Esophagus muscularis mucosa (tissue), 4 donors: ENCODE measurements around the gene LRRC61. TPM values are rescaled to one million over a fixed set of nuclear protein-coding genes. Genes with fewer than 3 reads are reported as not detected.

Experiments used
- DNase-seq: peaks from one replicate; pipeline ENCODE4 v3.0.0-alpha.2; 2017; ENCODE audit errors: extremely low spot score
- H3K27ac ChIP-seq, 4 donors: fragments of 200-600 bp; sonication (generic); replicated peaks in 1 of 4; 1 replicate in 3 of 4; 2 replicates in 1 of 4; pipeline ENCODE4 v1.5.1; 2016 to 2019; ENCODE audit warnings: mild to moderate bottlenecking in 1 of 4
- H3K27me3 ChIP-seq, 4 donors: fragments of 200-600 bp; sonication (generic); one replicate each; pipeline versions ENCODE4 v1.5.1 to v1.6.0; 2016 to 2019
- H3K36me3 ChIP-seq, 4 donors: fragments of 200-600 bp; sonication (generic); one replicate each; pipeline ENCODE4 v1.5.1; 2016 to 2019
- H3K4me1 ChIP-seq, 4 donors: fragments of 200-600 bp; sonication (generic); one replicate each; pipeline ENCODE4 v1.5.1; 2016 to 2019
- H3K4me3 ChIP-seq, 4 donors: fragments of 200-600 bp; sonication (generic); 1 replicate in 2 of 4; 2 replicates in 2 of 4; pipeline ENCODE4 v1.5.1; 2016 to 2019; ENCODE audit warnings: mild to moderate bottlenecking in 4 of 4, moderate library complexity in 1 of 4
- H3K9me3 ChIP-seq, 4 donors: fragments of 200-600 bp; sonication (generic); 1 replicate in 3 of 4; 2 replicates in 1 of 4; pipeline ENCODE4 v1.5.1; 2016 to 2019
- CTCF ChIP-seq, 3 experiments: fragments of 200-600 bp in 2 of 3; fragments of 450-650 bp in 1 of 3; sonication (generic) in 2 of 3; IDR thresholded peaks; one replicate each; pipeline ENCODE4 v1.5.1; 2017 to 2019; ENCODE audit warnings: antibody characterized with exemption in 3 of 3, mild to moderate bottlenecking in 2 of 3, moderate library complexity in 1 of 3
- EP300 ChIP-seq: sonication (generic); formaldehyde crosslinking; IDR thresholded peaks from one replicate; pipeline ENCODE4 v1.6.1; 2017; ENCODE audit warnings: antibody characterized with exemption
- POLR2A ChIP-seq: fragments of 450-650 bp; IDR thresholded peaks from one replicate; pipeline ENCODE4 v1.6.1; 2017; ENCODE audit warnings: antibody characterized with exemption, moderate library complexity, mild to moderate bottlenecking, low read depth
- POLR2AphosphoS5 ChIP-seq, 2 donors: sonication (generic); formaldehyde crosslinking; IDR thresholded peaks; one replicate each; pipeline ENCODE4 v1.6.1; 2017; ENCODE audit warnings: antibody characterized with exemption in 2 of 2
- WGBS: methylation state at CpG from one replicate; pipeline ENCODE4 v1.1.5; 2018; 5-methylcytosine and 5-hydroxymethylcytosine counted together
- intact Hi-C: fragments of 100-400 bp; cut with DNase I; formaldehyde crosslinking; loops from one replicate; pipeline ENCODE4 v1.15.1; 2023
- total RNA-seq, 4 donors: library from RNA; depleted of rRNA; stranded (reverse); fragments of >200 nt; gene quantifications; one replicate each; pipeline versions ENCODE4 v1.1.0 to v1.2.1, GENCODE V29; 2016

The LRRC61 gene
- total RNA-seq, 4 donors from 2014 or later = 7.9 to 16.5 (median 12.4) TPM

- Histone ChIP-seq H3K4me1 (peaks cover 18 to 72% (median 68%) of the 10 kb centered on the region in 4 donors), H3K4me3 (no peak overlapping the region), H3K36me3 (peaks cover 0 to 3% (median 0%) of the 10 kb centered on the region in 4 donors), H3K9me3 (no peaks in the 10 kb centered on the region), H3K27me3 (no peaks in the 10 kb centered on the region), H3K27ac (peak overlapping the region in 2 of 4 donors; percentile 25 to 36)
- intact Hi-C loops = no loop called here
- TF ChIP-seq POLR2AphosphoS5 (IDR thresholded peaks at IDR 0.05) (no peak), POLR2A (no peak), CTCF (IDR thresholded peaks at IDR 0.05) (no peak), EP300 (no peak)
- no peak for DNase-seq
- WGBS = 81% methylated on average over 19 of the region's 20 CpGs
These were observed 59.1 kb downstream of the LRRC61 start for GRCh38 chr7:150382123-150382843.

GRCh38 chr7:150382844-150383225, 59.7 kb downstream of the LRRC61 start:
- Histone ChIP-seq H3K4me3 (no peak overlapping the region), H3K27ac (peak overlapping the region in 2 of 4 donors; percentile 25 to 36), H3K27me3 (no peaks in the 10 kb centered on the region), H3K9me3 (no peaks in the 10 kb centered on the region), H3K4me1 (peaks cover 17 to 73% (median 68%) of the 10 kb centered on the region in 4 donors), H3K36me3 (peaks cover 0 to 3% (median 0%) of the 10 kb centered on the region in 4 donors)
- no peak for DNase-seq
- intact Hi-C loops = no loop called here
- no peak for TF ChIP-seq POLR2AphosphoS5 (IDR thresholded peaks at IDR 0.05)
- TF ChIP-seq CTCF (IDR thresholded peaks at IDR 0.05) = no peak
- TF ChIP-seq POLR2A = no peak
- WGBS = 63% methylated on average over 3 of the region's 4 CpGs

GRCh38 chr7:150383710-150384397, 60.7 kb downstream of the LRRC61 start:
- TF ChIP-seq CTCF (IDR thresholded peaks at IDR 0.05) (no peak), POLR2A (no peak)
- DNase-seq = no peak
- Histone ChIP-seq H3K36me3 (peaks cover 0 to 4% (median 0%) of the 10 kb centered on the region in 4 donors), H3K27ac (peak overlapping the region; percentile 25 to 55 (median 46)), H3K4me1 (peaks cover 10 to 75% (median 67%) of the 10 kb centered on the region in 4 donors), H3K27me3 (no peaks in the 10 kb centered on the region), H3K4me3 (no peak overlapping the region), H3K9me3 (no peaks in the 10 kb centered on the region)
- WGBS = 76% methylated on average over 12 of the region's 22 CpGs
- intact Hi-C loops = no loop called here

- H3K4me3 ChIP-seq = no peak overlapping the region
- intact Hi-C loops = no loop called here
- peaks cover 0 to 8% (median 0%) of the 10 kb centered on the region in 4 donors for H3K36me3 ChIP-seq
- H3K27ac ChIP-seq = peak overlapping the region; percentile 25 to 55 (median 40)
- H3K9me3 ChIP-seq = no peaks in the 10 kb centered on the region
- no peak for DNase-seq
- no peaks in the 10 kb centered on the region for H3K27me3 ChIP-seq
- WGBS = 74% methylated on average over 15 of the region's 15 CpGs
- peaks cover 16 to 81% (median 72%) of the 10 kb centered on the region in 4 donors for H3K4me1 ChIP-seq
- TF ChIP-seq POLR2AphosphoS5 (IDR thresholded peaks at IDR 0.05) (no peak), EP300 (no peak), POLR2A (no peak), CTCF (IDR thresholded peaks at IDR 0.05) (no peak)
These were observed 61.5 kb downstream of the LRRC61 start for GRCh38 chr7:150384406-150385301.
